HG03565 (cell line): Measurements from ENCODE around the gene RLIM.

ENCODE experiments used
- ATAC-seq: cut with Tn5 transposase; IDR thresholded peaks from one replicate; pipeline ENCODE4 v1.9.1; 2021; ENCODE audit warnings: mild to moderate bottlenecking, moderate library complexity; ENCODE audit not compliant: unreplicated experiment

Gene RLIM

DNA sequence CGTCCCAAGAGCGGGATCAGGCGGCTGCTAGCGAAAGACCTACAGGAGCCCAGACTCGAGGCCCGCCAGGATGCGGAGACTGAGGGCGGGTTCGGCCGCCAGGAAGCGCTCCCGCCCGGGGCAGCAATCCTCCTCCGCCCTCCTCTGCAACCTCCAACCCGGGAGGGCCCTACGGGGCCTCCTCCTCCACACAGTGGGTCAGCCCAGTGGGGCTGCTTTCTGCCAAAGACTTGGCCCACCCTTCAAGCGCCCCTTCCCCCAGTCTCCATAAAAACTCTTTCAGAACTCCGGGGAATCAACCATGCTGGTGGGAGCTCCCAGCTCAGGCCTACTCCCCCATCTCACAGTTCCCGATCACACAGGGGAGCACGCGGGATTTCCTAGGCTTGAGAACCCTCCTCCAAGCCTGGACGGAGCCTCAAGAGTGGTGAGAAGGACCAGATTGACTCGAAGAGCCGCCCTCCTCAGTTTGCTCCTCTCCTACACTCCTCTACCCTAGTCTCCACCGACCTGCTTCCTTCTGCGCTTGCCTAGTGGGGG, 77.5 kb downstream of the RLIM start:
- no peak for ATAC-seq

DNA sequence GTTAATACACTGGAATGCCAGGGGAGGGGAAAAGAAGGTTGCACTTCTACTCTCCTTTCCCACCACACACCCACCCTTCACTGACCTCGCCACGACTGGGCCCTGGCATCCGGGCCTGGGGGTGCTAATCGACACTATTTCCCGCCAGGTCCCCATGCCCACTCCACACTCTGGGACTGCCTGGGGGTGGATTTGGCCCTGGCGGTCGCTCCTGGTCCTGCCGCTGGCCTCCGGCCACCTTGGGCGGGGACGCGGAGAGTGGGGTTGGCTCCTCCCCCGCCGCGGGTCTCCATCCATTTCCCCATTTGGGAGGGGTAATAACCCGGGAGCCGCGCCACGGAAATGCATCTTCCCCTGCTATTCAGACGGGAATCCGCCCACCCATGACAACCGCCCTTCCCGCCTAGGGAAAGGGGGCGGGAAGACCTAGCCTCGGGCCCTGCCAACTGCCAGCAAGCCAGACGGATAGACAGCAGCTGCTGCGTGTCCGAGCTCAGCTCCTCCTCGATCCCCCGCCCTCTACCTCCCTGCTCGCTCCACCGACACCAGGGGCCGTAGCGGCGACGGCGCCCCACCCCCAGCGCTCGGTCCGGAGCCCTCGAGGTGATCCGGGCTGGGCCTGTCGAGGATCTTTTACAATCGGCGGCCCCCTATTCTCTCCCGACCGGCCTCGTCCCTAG, 78.1 kb downstream of the RLIM start:
- ATAC-seq, result no peak

DNA sequence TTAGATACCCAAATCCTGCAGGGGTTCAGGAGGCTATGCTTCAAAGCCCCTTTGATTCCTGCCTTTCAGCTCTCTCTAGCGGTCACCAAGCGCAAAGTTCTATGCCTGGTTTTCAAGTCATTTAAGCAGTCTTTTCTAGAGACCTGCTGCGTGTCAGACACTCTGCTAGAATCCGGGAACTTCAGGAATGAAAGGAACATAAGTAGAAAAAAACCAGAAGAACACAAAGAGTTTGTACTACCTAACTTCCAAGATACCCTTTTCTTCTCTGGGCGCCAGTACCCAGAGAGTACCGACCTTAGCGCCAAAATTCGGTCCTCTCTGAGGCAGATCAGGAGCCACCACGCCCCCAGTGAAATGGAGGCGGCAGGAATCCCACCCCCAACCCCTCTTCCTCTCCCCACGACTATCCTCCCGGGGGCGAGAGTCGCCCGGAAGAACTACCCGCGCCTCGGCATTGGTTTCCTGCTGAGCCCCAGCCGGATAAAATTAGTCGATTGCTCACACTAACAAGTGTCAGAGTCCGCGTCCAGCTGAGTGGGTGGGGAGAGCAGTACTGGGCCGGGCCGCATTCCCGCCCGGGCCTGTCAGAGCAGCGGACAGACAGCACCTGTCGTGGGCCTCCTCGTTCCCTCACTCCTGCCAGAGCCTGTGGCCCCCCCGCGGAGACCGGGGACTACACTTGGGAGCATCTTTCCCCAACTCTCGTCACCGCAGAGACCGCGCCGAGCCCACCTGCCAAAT, 78.8 kb downstream of the RLIM start:
- peak; percentile 35 for ATAC-seq
